Mucosa of descending colon (tissue), 3 donors: ENCODE data around the gene TLK1. TPM values are rescaled to one million over a fixed set of nuclear protein-coding genes. Genes with fewer than 3 reads are reported as not detected.

Experiments
- ATAC-seq: fragments of 200-7000 bp; cut with Tn5 transposase; one replicate; pipeline ENCODE4 v1.9.1; 2020; ENCODE audit warnings: mild to moderate bottlenecking, moderate library complexity
- DNase-seq, 3 donors: peaks; one replicate each; pipeline ENCODE4 v3.0.0-alpha.2; 2020
- H3K36me3 ChIP-seq: fragments of 200-600 bp; one replicate; pipeline ENCODE4 v1.8.0; 2021; ENCODE audit warnings: low read depth, mild to moderate bottlenecking
- H3K4me1 ChIP-seq: fragments of 200-600 bp; one replicate; pipeline ENCODE4 v1.8.0; 2021; ENCODE audit warnings: low read depth, mild to moderate bottlenecking
- H3K4me3 ChIP-seq: fragments of 200-600 bp; one replicate; pipeline ENCODE4 v1.8.0; 2021; ENCODE audit warnings: mild to moderate bottlenecking
- H3K9me3 ChIP-seq: fragments of 200-600 bp; one replicate; pipeline ENCODE4 v1.8.0; 2021; ENCODE audit warnings: mild to moderate bottlenecking
- CTCF ChIP-seq: fragments of 200-600 bp; IDR thresholded peaks from one replicate; pipeline ENCODE4 v1.8.0; 2022; ENCODE audit warnings: antibody characterized with exemption, mild to moderate bottlenecking
- intact Hi-C, 2 donors: fragments of 100-400 bp; cut with DNase I in 1 of 2; cut with micrococcal nuclease in 1 of 2; formaldehyde crosslinking; loops; one replicate each; pipeline versions ENCODE4 v1.11.0 to v1.11.1; 2022; cut with DNase I, micrococcal nuclease
- total RNA-seq, 3 donors: library from RNA; stranded (reverse); fragmentation: NEBNext Ultra II Directional in 2 of 3; extraction: Animal tissue kit (Norgen Biotek cat#: 25700) in 2 of 3; gene quantifications; one replicate each; pipeline versions ENCODE4 v1.2.1 to v1.2.4, GENCODE V29; 2021 to 2023
- donor health status: DM: no; HTN: no; CAD: no; lungs with moderate emphysema.
- donor health status: DM: no; HTN: no; CAD: no.
- donor health status: DM: no; HTN: yes; CAD: no.

Gene TLK1
- total RNA-seq, 3 donors from 2014 or later, result 91.6 to 112 (median 109) TPM

- intact Hi-C loops, result no loop called here
- Histone ChIP-seq H3K4me1 (peaks cover 5% of the 10 kb centered on the region), H3K4me3 (no peak overlapping the region), H3K36me3 (no peaks in the 10 kb centered on the region), H3K9me3 (no peaks in the 10 kb centered on the region)
- no peak for TF ChIP-seq CTCF
- ATAC-seq, result no peak
- DNase-seq, result no peak
Observed at GRCh38 chr2:171136024-171136423, 24.7 kb downstream of the TLK1 start.

GRCh38 chr2:171134624-171135230 lies 26.0 kb downstream of the TLK1 start:
- intact Hi-C loops, result no loop called here
- H3K4me3 ChIP-seq, result no peak overlapping the region
- H3K4me1 ChIP-seq, result peaks cover 5% of the 10 kb centered on the region
- ATAC-seq, result no peak
- no peak for DNase-seq
- no peak for TF ChIP-seq CTCF
- no peaks in the 10 kb centered on the region for H3K9me3 ChIP-seq
- no peaks in the 10 kb centered on the region for H3K36me3 ChIP-seq

GRCh38 chr2:171132086-171132485 lies 28.6 kb downstream of the TLK1 start:
- Histone ChIP-seq H3K4me1 (no peaks in the 10 kb centered on the region), H3K9me3 (no peaks in the 10 kb centered on the region), H3K36me3 (no peaks in the 10 kb centered on the region), H3K4me3 (no peak overlapping the region)
- DNase-seq (no peak), ATAC-seq (no peak)
- TF ChIP-seq CTCF, result no peak
- intact Hi-C loops, result no loop called here

GRCh38 chr2:171128461-171128860 lies 32.2 kb downstream of the TLK1 start:
- intact Hi-C loops, result no loop called here
- ATAC-seq (no peak), DNase-seq (no peak)
- Histone ChIP-seq H3K4me3 (no peak overlapping the region), H3K36me3 (no peaks in the 10 kb centered on the region), H3K9me3 (no peaks in the 10 kb centered on the region), H3K4me1 (no peaks in the 10 kb centered on the region)
- TF ChIP-seq CTCF, result no peak

- no peak overlapping the region for H3K4me3 ChIP-seq
- intact Hi-C loops, result no loop called here
- no peak for ATAC-seq
- H3K9me3 ChIP-seq, result no peaks in the 10 kb centered on the region
- no peak for TF ChIP-seq CTCF
- no peaks in the 10 kb centered on the region for H3K4me1 ChIP-seq
- no peak for DNase-seq
- H3K36me3 ChIP-seq, result no peaks in the 10 kb centered on the region
Observed at GRCh38 chr2:171124541-171124940, 36.2 kb downstream of the TLK1 start.

GRCh38 chr2:171109571-171109970 lies 51.1 kb downstream of the TLK1 start:
- ATAC-seq (no peak), DNase-seq (no peak)
- intact Hi-C loops, result no loop called here
- no peaks in the 10 kb centered on the region for H3K4me1 ChIP-seq
- H3K36me3 ChIP-seq, result no peaks in the 10 kb centered on the region
- TF ChIP-seq CTCF, result no peak
- H3K4me3 ChIP-seq, result no peak overlapping the region
- H3K9me3 ChIP-seq, result no peaks in the 10 kb centered on the region
